HG03354 (cell line): ENCODE data around the gene CCDC136.

Experiments used
- ATAC-seq: cut with Tn5 transposase; IDR thresholded peaks from one replicate; pipeline ENCODE4 v1.9.1; 2021; ENCODE audit warnings: mild to moderate bottlenecking; ENCODE audit not compliant: unreplicated experiment, poor library complexity, severe bottlenecking

The CCDC136 gene

DNA sequence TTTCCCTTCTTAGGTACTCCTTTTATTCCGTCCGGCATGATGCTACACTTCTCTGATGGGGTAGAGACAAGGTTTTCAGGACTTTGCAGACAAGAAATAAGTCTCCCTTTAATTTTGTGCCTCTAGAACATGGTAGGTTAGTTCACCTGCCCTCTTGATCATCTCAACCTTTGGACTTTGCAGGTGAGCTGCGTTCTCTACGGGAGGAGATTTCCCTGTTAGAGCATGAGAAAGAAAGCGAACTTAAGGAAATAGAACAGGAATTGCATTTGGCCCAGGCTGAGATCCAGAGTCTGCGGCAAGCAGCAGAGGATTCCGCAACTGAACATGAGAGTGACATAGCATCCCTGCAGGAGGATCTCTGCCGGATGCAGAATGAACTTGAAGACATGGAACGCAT is 9.2 kb downstream of the CCDC136 start:
- ATAC-seq: no peak

DNA sequence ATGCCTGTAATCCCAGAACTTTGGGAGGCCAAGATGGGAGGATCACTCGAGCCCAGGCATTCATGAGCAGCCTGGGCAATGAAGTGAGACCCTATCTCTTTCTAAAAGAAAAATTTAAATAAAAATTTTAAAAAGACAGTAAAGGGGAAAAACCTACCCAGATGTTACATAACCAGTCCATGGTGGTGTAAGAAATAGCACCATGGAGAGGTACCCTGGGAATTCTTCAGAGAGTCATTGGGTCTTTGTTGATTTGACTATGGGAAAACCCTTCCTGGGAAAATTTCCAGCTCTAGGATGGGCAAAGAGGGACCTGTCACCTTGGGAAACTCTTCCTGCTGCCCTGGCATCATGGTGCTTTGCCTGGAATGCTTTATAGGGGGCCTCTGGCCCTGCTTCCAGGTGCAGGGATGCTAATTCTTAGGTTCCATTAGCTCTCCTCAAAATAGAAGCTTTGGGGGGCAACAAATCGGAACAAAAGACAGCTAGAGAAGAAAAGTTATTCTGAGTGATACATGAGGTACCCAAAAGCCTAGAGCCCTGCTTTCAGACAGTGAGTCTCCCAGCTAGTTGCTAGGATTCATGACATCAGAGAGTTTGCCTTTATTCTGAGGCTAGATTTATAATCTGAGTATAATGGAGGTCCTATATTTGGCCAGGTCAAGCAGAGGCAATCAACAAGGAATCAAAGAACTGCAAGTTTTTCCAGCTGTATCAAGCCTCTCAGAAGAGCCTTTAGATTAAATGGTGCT is 10.1 kb downstream of the CCDC136 start:
- ATAC-seq: no peak

DNA sequence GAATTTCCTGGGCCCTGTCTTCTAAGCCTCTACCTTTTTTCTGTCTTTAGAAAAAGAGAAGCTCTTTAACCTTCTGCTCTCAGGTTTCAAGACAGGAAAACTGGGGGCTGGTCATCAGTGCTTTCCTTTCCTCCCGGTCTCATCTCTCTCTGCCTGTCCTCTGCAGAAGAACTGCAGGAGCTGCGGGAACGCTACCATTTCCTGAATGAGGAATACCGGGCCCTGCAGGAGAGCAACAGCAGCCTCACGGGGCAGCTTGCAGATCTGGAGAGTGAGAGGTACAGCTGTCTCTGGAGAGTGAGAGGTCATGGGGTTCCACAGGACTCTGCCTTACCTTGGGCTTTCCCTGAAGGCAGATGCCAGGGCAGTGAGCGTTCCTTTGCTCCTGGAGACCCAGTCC is 12.7 kb downstream of the CCDC136 start:
- ATAC-seq: no peak

DNA sequence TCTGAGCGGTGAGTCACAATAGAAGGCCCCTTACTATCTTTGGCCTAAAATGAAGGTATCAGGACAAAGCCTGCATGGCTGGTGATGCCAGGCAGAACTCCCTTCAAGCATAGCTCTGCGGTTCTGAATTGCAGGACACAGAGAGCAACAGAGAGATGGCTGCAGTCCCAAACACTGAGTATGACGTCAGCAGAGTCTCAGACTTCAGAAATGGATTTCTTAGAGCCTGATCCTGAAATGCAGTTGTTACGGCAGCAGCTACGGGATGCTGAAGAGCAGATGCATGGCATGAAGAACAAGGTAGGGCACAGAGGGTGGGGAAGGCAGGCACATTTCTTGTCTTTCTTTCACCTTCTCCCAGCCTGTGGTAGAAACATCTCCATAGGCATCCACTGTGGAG is 13.5 kb downstream of the CCDC136 start:
- ATAC-seq: no peak

DNA sequence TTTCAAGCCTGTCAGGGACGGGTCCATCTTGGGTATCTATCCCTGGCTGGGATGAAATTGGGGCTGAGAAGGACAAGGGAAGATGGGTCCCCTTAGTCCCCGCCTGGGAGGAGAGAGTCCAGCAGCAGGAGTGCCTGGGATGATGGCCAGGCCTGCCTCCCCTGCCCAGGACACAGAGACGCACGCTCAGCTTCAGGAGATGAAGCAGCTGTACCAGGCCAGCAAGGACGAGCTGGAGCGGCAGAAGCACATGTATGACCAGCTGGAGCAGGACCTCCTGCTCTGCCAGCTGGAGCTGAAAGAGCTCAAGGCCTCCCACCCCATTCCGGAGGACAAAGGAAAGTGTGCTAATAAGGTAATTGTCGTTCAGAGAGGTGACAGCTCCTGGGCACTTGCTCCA is 15.4 kb downstream of the CCDC136 start:
- ATAC-seq: no peak

DNA sequence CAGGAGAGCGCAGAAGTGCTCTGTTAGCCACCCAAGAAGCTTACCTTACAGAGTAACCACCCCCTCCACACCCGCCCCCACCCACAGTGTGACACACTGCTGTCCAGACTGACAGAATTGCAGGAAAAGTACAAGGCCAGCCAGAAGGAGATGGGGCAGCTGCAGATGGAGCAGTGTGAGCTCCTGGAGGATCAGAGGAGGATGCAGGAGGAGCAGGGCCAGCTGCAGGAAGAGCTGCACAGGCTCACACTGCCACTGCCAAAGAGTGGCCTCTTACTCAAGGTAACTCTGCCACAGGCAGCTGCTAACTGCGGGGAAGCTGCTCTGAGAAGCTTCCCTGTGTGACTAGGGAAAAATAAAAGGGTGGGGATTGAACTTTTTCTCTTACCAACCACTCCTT is 17.6 kb downstream of the CCDC136 start:
- no peak for ATAC-seq

DNA sequence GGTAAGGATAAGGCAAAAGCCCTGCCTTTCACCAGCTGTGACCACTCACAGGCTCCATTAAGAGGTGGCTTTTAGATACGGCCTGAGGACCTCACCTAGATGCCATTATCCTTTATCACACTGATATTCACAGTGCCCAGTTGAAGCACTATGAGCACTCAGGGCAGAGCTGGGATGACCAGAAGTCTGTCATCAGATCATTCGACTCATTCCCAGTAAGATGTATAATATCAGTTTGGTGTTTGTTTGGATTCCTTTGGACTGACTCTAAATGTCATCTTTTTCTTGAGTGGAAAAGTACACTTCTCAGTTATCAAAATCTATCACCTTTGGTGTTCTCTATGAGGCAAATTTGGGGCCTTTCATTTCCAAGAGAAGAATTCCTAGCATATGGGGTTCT is 18.7 kb downstream of the CCDC136 start:
- ATAC-seq: no peak

DNA sequence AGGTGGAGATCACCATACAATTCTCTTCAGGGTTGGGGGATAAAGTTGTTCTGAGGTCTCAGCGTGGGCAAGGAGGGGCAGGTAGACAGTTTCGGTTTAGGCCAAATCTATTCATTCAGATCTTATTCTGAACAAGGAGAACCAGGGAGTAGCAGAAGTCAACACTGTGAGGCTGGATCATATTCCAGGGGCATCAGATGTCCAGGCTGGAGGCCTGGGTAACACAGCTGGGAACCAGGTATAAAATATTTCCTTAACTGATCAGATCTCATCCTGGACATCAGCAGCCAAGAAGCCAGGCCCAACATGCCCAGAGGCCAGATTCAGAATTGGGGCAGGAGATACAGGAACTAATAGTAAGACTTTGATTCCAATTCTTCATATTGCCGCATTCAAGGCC is 19.2 kb downstream of the CCDC136 start:
- ATAC-seq: no peak

DNA sequence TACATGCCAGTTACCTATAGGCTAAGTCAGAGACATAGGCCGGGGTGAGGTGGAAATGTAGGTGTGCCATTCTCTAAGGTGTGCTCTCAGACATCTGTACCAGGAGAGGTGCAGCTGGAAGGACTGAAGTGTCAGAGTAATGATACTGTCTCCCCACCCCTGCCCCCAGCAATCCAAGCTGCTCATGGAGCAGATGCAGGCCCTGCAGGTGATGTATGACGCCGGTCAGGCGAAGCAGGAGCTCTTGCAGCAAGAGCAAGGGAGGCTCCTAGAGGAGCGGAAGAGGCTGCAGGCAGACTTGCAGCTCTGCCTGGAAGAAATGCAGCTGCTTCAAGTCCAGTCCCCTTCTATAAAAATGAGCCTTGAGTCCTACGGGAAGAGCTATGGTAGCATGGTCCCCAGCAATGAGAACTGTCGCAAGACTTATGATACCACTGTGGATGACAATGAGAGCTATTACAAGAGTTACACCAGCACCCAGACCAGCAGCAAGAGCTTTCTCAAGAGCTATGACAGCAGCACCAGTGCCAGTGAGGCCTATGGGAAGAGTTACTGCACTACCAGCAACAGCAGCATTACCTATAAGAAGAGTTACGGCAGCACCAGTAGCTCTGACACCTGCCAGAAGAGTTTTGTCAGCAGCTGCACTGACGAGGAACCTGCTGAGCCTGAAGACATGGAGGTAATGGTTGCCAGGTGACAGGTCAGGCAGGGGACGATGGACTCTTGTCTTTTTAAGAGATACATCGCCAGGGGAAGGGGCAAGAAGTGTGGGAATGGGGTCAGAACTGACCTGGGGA is 20.1 kb downstream of the CCDC136 start:
- ATAC-seq: no peak

DNA sequence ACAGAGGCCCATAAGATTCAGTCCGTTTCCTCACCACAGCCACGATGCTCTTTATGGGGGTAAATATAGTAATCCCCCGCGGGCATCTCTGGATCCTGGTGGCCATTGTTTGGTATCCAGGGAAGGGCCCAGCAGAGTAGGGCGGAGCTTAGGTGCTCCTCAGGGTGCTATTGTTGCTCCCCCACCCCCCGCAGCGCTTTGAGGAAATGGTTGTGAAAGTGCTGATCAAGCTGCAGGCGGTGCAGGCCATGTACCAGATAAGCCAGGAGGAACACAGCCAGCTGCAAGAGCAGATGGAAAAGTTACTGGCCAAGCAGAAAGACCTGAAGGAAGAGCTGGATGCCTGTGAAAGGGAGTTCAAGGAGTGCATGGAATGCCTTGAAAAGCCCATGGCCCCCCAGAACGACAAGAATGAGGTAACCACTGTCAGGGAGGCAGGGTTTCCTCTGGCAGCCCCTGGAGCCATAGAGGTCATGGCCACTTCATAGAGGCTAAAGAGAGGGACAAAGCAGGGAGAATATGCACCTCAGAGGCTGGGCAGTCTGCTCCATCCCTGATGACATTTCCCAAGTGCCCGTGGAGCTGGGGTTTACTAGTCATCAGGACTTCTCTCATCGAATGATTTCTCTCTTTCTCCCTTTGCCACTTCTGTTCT is 20.9 kb downstream of the CCDC136 start:
- no peak for ATAC-seq

DNA sequence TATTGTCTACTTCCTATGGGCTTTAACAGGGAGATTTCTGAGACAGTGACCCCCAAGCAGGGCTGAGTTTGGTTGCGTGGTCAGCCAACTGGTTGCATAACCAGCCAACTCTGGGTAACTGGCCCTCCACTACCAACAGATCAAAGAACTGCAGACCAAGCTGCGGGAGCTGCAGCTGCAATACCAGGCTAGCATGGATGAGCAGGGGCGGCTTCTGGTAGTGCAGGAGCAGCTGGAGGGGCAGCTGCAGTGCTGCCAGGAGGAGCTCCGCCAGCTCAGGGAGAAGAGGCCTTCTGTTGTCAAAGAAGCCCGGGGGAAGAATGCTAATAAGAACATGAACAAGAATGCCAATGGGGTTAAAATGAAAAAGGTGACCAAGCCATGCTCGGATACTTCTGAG is 22.7 kb downstream of the CCDC136 start:
- no peak for ATAC-seq

DNA sequence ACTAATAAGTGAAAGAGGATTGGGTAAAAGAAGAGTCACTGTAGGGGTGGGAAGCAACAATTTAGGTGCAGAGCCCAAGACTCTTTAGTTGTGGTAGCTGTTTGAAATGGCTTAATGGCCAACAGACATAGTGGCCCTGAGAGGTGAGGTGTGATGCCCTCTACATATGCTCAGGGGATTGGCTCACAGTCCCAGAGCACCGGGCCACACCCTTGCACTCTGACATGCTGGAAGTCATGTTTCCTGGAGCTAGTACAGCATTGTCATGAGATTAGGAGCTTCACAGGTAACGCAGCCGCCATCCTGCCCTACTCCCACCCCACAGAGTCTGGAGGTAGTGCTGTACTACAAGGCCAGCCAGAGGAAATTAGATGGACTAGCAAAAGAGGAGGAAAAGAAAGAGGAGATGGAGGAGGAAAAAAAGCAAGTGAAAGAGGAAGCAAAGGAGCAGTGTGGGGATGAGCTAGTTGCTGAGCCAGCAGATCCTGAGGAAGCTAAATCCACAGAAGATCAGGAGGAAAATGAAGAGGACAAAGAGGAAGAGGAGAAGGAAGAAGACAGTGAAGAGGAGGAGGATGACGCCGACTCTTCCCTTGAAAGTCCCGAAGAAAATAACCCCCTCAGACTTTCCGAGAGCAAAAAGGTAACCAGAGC is 23.6 kb downstream of the CCDC136 start:
- no peak for ATAC-seq

DNA sequence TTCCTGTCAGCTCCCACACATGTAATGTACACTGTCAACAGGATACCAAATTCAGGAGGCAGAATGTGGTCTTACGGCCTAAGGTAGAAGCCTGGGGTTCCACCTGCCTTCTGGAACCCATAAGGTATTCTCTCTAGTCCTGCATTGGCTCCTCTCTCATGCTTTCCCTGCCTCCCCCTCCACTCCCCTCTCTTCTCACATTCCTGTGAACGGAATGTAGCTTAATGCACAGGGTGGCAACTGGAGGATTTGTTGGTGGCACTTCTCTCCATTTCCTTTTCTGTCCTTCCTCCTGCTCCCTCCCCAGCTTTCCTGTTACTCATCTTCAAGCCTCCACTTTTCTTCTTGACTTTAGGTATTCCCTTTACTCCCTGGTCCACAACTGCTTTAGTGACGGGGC is 26.9 kb downstream of the CCDC136 start:
- no peak for ATAC-seq

DNA sequence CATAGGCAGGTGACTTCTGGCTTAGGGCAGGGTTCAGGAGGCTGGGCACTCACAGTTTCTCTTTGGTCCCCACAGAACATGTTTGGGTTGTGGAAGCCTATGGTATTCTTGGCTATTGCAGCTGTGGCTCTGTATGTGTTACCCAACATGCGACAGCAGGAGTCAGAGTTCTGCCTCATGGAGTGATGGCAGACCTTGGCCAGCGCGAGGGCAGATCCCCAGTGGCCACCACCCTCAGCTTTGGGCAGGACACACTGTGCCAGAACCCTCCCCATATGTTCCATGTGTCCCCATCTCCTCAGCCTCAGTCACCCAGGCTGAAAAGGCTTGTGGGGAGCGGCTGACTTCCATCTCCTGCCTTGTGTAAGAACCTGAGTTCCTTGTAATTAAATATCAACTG is 30.0 kb downstream of the CCDC136 start:
- no peak for ATAC-seq

DNA sequence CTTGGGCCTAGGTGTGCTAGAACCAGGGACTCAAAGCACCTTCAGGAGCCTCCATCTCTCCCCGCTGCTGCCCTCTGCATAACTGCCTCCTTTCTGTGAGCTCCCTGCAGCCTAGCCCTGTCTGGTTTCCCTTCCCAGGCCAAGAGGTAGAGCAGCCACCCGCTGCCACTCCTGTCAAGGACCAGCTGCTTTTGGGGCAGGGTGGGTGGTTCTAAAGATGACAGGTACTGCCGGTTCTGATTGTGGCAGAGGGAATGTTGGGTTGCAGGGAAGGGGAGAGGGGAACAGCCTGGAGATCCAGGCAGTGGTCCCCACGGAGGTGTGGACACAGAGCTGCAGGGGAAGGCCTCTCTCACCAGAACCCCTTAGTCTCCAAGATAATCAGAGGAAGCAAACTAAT is 34.7 kb downstream of the CCDC136 start:
- ATAC-seq: no peak

DNA sequence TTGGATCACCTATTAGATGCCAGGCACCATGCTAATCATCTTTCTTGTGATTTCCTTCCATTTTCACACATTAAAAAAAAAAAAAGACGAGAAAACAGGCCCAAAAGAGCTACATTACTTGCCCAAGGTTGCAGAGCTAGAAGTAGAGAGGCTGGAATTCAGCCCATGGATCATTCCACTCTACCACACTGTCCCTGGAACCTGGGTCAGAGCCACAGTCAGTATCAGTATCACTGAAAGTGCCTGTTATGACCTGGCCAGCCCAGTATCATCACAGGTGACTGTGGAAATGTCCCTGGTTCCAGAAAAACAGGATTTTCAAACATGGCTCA is 35.1 kb downstream of the CCDC136 start:
- ATAC-seq: no peak

DNA sequence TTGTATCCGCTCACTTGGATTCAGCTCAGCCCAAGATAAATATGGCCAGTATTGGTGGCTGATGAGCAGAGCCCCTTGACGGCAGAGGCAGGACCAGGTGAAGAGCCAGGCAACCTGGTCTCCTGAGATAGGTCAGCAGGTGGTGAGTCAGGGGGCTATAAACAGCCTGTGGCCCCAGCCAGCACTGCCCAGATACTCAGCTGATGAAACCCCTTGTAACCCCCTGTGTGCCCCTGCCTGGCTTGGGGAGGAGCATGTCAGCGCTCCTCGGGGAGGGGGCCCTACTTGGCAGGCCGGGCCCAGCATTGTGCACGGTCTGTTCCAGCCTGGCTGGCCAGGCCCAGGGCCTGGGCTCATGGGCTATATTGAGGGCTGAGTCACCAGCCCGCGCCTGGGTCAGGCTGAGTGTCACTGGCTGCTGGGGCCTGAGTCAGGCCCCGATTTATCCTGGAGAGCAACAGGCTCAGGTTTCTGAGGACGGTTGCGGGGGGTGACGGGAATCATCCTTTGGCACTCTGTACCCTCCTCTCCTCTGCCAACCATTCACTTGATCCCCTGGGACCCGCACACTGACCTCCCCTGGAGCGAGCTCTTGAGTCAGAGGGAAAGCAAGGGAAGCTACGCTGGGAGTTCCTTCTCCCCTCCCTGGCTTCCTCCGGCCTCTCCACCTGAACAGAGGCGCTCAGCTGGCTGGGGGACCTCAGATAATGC is 35.6 kb downstream of the CCDC136 start:
- ATAC-seq: no peak

DNA sequence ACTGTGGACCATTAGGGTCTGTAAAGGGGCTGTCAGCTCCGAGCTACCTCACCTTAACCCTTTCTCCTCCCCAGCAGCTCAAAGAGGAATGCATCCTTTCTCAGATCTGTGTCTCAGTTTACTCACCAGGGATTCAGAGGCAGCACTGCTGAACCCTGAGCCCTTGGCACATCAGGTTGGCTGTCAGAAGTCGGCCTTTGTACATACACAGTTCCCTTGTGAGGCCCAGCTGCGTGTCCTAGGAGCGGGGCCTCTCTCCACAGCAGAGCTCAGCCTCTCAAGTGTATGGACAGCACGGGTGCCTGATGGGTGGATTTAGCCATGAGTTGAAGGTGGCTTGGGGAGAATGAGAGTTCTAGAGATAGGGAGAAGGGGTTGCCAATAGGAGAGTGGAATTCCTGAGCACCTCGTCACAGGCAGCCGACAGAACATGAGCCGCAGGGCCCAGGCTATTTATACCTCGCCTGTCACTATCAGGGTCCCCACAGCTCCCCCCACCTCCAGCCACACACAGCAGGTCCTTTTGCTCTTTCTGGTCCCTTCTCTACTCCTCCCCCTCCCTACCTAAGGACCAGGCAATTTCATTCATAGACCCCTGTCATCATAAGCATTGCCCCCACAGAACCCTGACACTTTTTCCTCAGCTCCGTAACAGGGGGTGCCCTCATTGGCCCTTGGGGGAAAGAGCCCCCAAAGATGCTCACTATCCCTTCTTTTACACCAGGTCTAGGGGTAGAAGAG is 36.4 kb downstream of the CCDC136 start:
- no peak for ATAC-seq

DNA sequence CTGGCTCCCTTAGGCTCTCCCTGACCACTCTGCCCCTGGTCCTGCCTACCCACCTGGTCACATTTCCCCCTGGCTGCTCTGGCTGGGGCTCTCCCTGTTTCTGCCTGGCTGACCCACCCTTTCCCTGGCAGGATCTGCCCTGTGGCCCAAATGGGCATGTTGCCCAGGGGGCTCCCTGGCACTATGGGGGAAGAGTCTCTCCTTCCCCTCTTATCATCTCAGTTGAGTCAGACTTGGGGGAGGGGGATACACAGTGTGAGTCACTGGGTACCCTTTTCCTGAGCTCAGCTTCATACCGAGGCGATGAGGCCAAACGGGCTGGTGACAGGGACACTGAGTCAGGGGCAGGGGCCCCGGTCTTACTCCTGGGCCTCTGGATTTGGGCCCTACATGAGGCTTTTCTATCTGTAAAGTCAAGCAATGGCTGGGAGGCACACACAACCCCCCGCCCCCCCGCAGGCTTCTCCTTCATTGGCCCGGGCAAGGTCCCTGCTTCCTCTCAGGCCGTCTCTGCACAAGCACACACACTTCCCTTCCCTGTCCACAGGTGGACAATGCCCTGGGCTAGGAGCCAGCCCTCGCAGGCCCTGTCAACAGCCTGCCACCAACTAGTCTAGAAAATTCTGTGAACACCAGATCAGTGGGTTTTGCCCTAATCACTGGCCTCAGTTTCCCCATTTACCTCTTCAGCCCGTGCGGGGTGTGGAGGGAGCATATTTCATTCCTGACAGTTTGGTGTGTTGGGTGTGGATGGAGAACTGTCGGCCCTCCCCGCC is 37.8 kb downstream of the CCDC136 start:
- no peak for ATAC-seq
